WERI-Rb-1 (cell line): Measurements from ENCODE around the gene BAIAP2L2.
"Not testable (repeated sequence)": the region's sequence is repeated elsewhere in the genome, so short reads cannot be mapped to it uniquely, and the experiment has no call there.

ENCODE experiments used
- DNase-seq: peaks from one replicate; pipeline ENCODE4 v3.0.0-alpha.2; 2020
- H3K27ac ChIP-seq: fragments of 250-450 bp; sonication (Bioruptor Pico); 2 replicates; pipeline ENCODE4 v1.5.1; 2020; ENCODE audit warnings: mild to moderate bottlenecking, moderate library complexity
- H3K27me3 ChIP-seq: fragments of 250-450 bp; sonication (Bioruptor Pico); 2 replicates; pipeline ENCODE4 v1.5.1; 2021; ENCODE audit warnings: mild to moderate bottlenecking, low read depth, moderate library complexity; ENCODE audit not compliant: insufficient read depth, severe bottlenecking
- H3K36me3 ChIP-seq: fragments of 250-450 bp; sonication (Bioruptor Pico); 2 replicates; pipeline ENCODE4 v1.5.1; 2020; ENCODE audit warnings: mild to moderate bottlenecking, moderate library complexity
- H3K4me3 ChIP-seq: 2 replicates; pipeline ENCODE4 v1.5.1; 2011; ENCODE audit warnings: low read depth, mild to moderate bottlenecking, control low read depth, low read length
- H3K9me3 ChIP-seq: fragments of 250-450 bp; sonication (Bioruptor Pico); 2 replicates; pipeline ENCODE4 v1.5.1; 2021; ENCODE audit warnings: mild to moderate bottlenecking, moderate library complexity; ENCODE audit not compliant: severe bottlenecking
- TF ChIP-seq, protein P1 (sequence below): IDR thresholded peaks from 2 replicates; pipeline ENCODE4 v1.5.1; 2011; ENCODE audit warnings: low read depth, mild to moderate bottlenecking, control low read depth, inconsistent platforms, low read length

The BAIAP2L2 gene

DNA sequence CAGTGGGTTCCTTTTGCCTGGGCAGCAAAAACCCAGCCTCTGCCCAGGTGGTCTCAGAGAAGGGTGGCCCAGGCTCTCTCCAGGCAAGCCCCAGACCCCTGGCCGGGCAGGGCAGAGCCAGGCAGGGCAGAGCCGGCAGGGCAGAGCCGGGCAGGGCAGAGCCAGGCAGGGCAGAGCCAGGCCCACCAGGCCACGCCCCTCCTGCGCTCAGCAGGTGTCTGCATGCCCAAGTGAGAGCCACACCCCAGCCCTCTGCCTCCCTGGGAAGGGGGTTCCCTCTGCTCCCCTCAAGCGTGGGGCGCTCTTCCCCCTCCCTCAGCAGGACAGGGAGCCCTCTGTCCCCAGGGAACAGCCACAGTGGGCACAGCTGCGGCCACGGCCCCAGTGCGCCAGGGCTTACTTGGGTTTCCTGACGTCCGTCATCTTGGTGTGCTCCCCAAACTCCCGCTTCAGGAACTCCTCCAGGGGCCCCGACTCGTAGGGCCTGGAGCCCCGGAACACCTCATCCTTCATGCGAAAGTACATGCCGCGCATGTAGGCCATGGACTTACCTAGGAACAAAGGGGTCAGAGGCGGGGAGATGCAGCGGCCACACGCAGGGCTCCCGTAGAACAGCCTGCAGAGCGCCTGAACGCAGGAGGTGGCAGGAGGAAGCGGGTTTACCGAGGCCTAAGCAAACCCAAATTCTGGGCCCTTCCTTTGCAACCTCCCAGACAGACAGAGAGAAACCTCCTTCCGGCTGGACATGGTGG is 10.1 kb upstream of the BAIAP2L2 start:
- Histone ChIP-seq H3K27me3 (no peaks in the 10 kb centered on the region), H3K9me3 (no peaks in the 10 kb centered on the region), H3K36me3 (no peaks in the 10 kb centered on the region), H3K4me3 (no peak overlapping the region), H3K27ac (no peak overlapping the region)
- TF ChIP-seq, protein P1, sequence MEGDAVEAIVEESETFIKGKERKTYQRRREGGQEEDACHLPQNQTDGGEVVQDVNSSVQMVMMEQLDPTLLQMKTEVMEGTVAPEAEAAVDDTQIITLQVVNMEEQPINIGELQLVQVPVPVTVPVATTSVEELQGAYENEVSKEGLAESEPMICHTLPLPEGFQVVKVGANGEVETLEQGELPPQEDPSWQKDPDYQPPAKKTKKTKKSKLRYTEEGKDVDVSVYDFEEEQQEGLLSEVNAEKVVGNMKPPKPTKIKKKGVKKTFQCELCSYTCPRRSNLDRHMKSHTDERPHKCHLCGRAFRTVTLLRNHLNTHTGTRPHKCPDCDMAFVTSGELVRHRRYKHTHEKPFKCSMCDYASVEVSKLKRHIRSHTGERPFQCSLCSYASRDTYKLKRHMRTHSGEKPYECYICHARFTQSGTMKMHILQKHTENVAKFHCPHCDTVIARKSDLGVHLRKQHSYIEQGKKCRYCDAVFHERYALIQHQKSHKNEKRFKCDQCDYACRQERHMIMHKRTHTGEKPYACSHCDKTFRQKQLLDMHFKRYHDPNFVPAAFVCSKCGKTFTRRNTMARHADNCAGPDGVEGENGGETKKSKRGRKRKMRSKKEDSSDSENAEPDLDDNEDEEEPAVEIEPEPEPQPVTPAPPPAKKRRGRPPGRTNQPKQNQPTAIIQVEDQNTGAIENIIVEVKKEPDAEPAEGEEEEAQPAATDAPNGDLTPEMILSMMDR, result no peak
- no peak for DNase-seq

DNA sequence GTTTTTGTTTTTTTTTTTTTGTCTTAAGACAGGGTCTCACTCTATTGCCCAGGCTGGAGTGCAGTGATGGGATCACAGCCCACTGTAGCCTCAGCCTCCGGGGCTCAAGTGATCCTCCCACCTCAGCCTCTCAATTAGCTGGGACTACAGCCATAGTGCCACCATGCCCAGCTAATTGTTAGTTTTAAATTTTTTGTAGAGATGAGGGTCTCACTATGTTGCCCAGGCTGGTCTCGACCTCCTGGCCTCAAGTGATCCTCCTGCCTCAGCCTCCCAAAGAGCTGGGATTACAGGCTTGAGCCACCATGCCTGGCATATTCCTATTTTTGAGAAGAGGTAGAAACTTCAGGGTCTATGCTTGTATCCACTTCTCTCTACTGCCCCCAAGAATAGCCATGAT is 8.3 kb upstream of the BAIAP2L2 start:
- H3K36me3 ChIP-seq, H3K4me3 ChIP-seq, H3K27ac ChIP-seq, DNase-seq, H3K9me3 ChIP-seq, H3K27me3 ChIP-seq: not testable (repeated sequence)

DNA sequence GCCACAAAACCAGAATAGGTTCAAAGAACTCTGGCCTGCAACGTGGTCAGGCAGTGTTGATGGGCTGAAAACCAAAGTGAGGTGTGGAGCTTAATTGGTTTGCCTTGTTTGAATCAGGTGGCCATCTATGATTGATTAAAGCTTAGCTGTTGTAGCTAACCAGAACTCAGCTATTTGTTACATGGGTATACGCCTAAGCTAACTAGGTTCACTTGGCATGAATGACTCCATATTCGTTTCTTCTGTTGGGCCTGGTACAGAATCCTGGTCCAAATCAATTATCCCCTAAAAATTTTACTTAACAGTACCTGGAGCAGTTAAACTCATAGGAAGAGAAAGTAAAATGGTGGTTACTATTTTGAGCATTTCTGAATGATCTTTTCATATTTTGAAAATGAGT is 7.7 kb upstream of the BAIAP2L2 start:
- Histone ChIP-seq H3K36me3 (no peaks in the 10 kb centered on the region; the same call in 1 of the 2 replicates), H3K9me3 (no peaks in the 10 kb centered on the region), H3K27ac (no peak overlapping the region), H3K4me3 (no peak overlapping the region), H3K27me3 (no peaks in the 10 kb centered on the region)
- no peak for DNase-seq
- TF ChIP-seq, protein P1, result no peak

DNA sequence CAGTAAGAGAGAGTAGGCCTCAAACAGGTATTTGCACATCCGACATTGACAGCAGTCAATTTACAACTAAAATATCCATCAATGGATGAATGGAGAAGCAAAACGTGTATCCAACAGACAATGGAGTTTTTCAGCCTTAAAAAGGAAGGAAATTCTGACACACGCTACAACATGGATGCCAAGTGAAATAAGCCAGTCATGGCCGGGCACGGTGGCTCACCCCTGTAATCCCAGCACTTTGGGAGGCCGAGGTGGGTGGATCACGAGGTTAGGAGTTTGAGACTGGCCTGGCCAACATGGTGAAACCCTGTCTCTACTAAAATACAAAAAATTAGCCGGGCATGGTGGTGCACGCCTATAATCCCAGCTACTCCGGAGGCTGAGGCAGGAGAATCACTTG is 7.1 kb upstream of the BAIAP2L2 start:
- H3K36me3 ChIP-seq, H3K27me3 ChIP-seq, H3K4me3 ChIP-seq, H3K27ac ChIP-seq, DNase-seq, H3K9me3 ChIP-seq: not testable (repeated sequence)

DNA sequence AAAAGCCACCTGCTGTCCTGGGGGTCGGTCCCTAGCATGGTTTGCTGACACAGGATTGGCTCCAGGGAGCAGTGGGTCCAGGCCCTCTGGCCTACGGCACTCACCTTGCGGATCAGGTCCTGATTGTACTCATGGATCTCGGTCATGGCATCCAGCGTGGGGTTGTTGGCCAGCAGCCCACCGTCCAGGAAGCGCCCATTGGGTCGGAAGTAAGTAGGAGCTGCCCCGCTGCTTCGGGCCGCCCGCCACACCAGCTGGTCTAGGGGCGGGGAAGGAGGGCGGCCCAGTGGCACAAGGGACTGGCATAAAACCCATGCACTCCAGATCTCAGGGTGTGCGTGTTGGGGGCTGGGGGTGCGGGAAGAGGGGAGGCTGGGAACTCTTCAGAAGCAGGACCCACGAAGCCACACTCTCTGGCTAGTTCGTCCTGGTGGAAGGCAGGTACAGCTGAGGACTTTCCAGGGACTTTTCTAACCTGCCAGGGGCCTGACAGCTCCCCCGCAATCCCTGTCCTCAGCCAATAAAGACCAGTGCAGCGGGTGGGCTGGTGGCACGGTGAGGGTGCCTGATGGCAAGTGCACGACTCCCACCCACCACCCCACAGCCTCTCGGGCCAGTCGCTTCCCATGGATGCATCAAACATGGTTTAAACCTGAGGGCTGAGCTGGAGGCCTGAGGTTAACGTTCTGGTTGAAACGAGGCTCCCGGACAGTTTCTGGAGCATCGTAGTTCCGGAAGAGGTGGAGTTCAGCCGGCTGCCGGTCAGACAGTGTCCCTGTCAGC is 5.1 kb upstream of the BAIAP2L2 start:
- no peak overlapping the region for H3K27ac ChIP-seq
- TF ChIP-seq, protein P1, result no peak
- no peaks in the 10 kb centered on the region for H3K27me3 ChIP-seq
- DNase-seq, result no peak
- no peaks in the 10 kb centered on the region; the same call in 1 of the 2 replicates for H3K36me3 ChIP-seq
- no peaks in the 10 kb centered on the region for H3K9me3 ChIP-seq
- no peak overlapping the region for H3K4me3 ChIP-seq

DNA sequence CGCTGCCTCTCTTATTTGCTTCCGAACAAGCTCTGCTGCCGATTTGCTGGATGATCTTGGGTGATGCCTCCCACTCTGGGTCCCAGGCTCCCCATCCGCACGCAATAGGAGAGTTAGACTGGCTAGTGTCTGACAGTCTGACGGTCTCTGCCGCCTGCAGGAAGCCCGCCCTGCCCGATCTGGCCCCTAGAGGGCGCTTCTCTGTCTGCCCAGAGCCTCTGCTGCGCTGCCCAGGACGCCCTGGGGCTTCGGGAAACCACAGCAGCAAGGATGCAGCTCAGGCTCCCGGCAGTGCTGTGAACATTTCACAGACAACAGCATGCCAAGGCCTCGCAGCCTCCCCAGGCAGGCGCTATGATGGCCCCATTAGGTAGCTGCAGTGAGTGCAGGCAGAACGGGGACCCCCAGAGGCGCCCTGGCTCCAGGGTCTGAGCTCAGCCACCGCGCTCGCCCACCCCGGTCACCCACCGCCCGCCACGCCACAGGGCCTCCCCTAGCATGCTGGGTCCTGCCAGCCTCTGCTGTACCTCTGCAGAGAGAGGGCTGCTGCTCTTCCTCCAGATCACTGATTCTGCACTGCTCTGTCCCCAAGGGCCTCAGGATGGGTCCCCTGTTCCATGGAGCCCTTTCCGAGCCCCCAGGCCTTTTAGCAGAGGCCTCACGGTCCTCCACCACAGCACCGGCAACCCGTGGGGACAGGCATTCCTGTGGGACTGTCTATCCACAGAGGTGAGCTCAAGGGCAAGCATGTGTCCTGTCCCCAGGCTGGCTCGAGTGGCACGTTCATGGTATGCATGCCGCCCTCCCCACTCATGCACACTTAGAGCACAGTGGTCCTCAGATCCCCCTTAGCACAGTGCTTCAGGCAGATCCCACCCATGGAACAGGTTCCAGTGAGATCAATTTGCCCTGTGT is 4.3 kb upstream of the BAIAP2L2 start:
- TF ChIP-seq, protein P1, result peak; percentile 97
- Histone ChIP-seq H3K27me3 (no peaks in the 10 kb centered on the region), H3K27ac (no peak overlapping the region), H3K36me3 (no peaks in the 10 kb centered on the region; the same call in 1 of the 2 replicates), H3K9me3 (no peaks in the 10 kb centered on the region), H3K4me3 (no peak overlapping the region)
- peak; percentile 88 for DNase-seq
